Coronary artery (tissue), 2 donors: ENCODE data around the gene OCEL1.

Experiments
- DNase-seq: peaks from one replicate; pipeline ENCODE4 v3.0.0-alpha.2; 2017; ENCODE audit warnings: low spot score
- H3K27ac ChIP-seq, 2 donors: fragments of 200-600 bp; sonication (generic); one replicate each; pipeline ENCODE4 v1.5.1; 2016 to 2019
- H3K4me3 ChIP-seq: fragments of 200-600 bp; sonication (generic); 2 replicates; pipeline ENCODE4 v1.5.1; 2016; ENCODE audit warnings: mild to moderate bottlenecking, moderate library complexity
- CTCF ChIP-seq: fragments of 200-600 bp; sonication (generic); IDR thresholded peaks from one replicate; pipeline ENCODE4 v1.5.1; 2019; ENCODE audit warnings: antibody characterized with exemption

OCEL1 gene

GRCh38 chr19:17259118-17259780 is 33.2 kb downstream of the OCEL1 start:
- DNase-seq: no peak
- Histone ChIP-seq H3K4me3 (no peak overlapping the region), H3K27ac (no peak overlapping the region)
- TF ChIP-seq CTCF: no peak

GRCh38 chr19:17259934-17260333 is 33.9 kb downstream of the OCEL1 start:
- Histone ChIP-seq H3K27ac (no peak overlapping the region), H3K4me3 (no peak overlapping the region)
- no peak for TF ChIP-seq CTCF
- DNase-seq: no peak

GRCh38 chr19:17260842-17261325 is 34.9 kb downstream of the OCEL1 start:
- Histone ChIP-seq H3K4me3 (no peak overlapping the region), H3K27ac (no peak overlapping the region)
- DNase-seq: no peak
- peak; percentile 67 for TF ChIP-seq CTCF

GRCh38 chr19:17262557-17262956 is 36.5 kb downstream of the OCEL1 start:
- TF ChIP-seq CTCF: no peak
- Histone ChIP-seq H3K27ac (no peak overlapping the region), H3K4me3 (no peak overlapping the region)
- no peak for DNase-seq

GRCh38 chr19:17263712-17264640 is 38.0 kb downstream of the OCEL1 start:
- Histone ChIP-seq H3K27ac (peak overlapping the region in 1 of 2 donors; percentile 51), H3K4me3 (peak overlapping the region; percentile 58)
- no peak for TF ChIP-seq CTCF
- DNase-seq: no peak

- peak within 1 kb of the TSS; percentile 58 for H3K4me3 ChIP-seq
- peak within 1 kb of the TSS in 1 of 2 donors; percentile 51 for H3K27ac ChIP-seq
- TF ChIP-seq CTCF: no peak
- no peak for DNase-seq
Measured at GRCh38 chr19:17264641-17264979, 38.6 kb downstream of the OCEL1 start, which contains the start of gene USHBP1. USHBP1 (minus strand) TSS chr19:17264745; CDS start chr19:17264299, 446 bp downstream.
